Stimulated activated CD4-positive, alpha-beta T cell treated with anti-CD3 and anti-CD28 coated beads, Interleukin-1b, Interleukin-23, amount 100 ng/mL, for 1 hour (primary cell): ENCODE measurements around the gene SAE1.
"Not testable (repeated sequence)": the region's sequence is repeated elsewhere in the genome, so short reads cannot be mapped to it uniquely, and the experiment has no call there.

Experiments
- DNase-seq, 2 donors: peaks; one replicate each; pipeline ENCODE4 v3.0.0-alpha.2; 2020; ENCODE audit warnings: low read depth in 2 of 2

Gene SAE1

GRCh38 chr19:47239610-47240296 is 109.1 kb downstream of the SAE1 start:
- no peak for DNase-seq

GRCh38 chr19:47240556-47240955 is 109.9 kb downstream of the SAE1 start:
- DNase-seq: no peak

GRCh38 chr19:47240996-47241918 is 110.6 kb downstream of the SAE1 start:
- peak; percentile 72 to 84 for DNase-seq

GRCh38 chr19:47241919-47242577 is 111.4 kb downstream of the SAE1 start:
- DNase-seq: no peak

GRCh38 chr19:47243364-47243775 is 112.7 kb downstream of the SAE1 start:
- DNase-seq: no peak

- peak; percentile 74 to 86 for DNase-seq
These were observed 113.3 kb downstream of the SAE1 start for GRCh38 chr19:47243776-47244547.

GRCh38 chr19:47247308-47247990 is 116.8 kb downstream of the SAE1 start:
- peak in 1 of 2 donors; percentile 76 for DNase-seq

GRCh38 chr19:47253016-47253415 is 122.4 kb downstream of the SAE1 start:
- DNase-seq: not testable (repeated sequence)

GRCh38 chr19:47253467-47253881 is 122.8 kb downstream of the SAE1 start:
- no peak for DNase-seq

GRCh38 chr19:47253970-47254369 is 123.3 kb downstream of the SAE1 start:
- DNase-seq: no peak

- peak in 1 of 2 donors; percentile 81 for DNase-seq
These were observed 125.5 kb downstream of the SAE1 start, which contains the start of gene CCDC9 for GRCh38 chr19:47255879-47256692. Gene CCDC9 (plus strand): TSS chr19:47256525. CDS start chr19:47258401, 1,876 bp downstream.

- peak; percentile 98 to 100 for DNase-seq
These were observed 126.2 kb downstream of the SAE1 start for GRCh38 chr19:47256693-47257410.

GRCh38 chr19:47257411-47258169 is 127.0 kb downstream of the SAE1 start:
- no peak for DNase-seq

- no peak for DNase-seq
These were observed 127.8 kb downstream of the SAE1 start for GRCh38 chr19:47258434-47258833.

GRCh38 chr19:47258895-47259555 is 128.4 kb downstream of the SAE1 start:
- no peak for DNase-seq
